Umbilical cord (tissue), 2 donors: Measurements from ENCODE around the gene SCUBE1. TPM values are rescaled to one million over a fixed set of nuclear protein-coding genes. Genes with fewer than 3 reads are reported as not detected.

Experiments
- DNase-seq: peaks from one replicate; pipeline ENCODE4 v3.0.0-alpha.2; 2015; ENCODE audit warnings: low spot score
- total RNA-seq: library from RNA; depleted of rRNA; stranded (reverse); fragments of >200 nt; gene quantifications from one replicate; pipeline ENCODE4 v1.2.3, GENCODE V29; 2014; ENCODE audit warnings: low replicate concordance; ENCODE audit not compliant: insufficient read depth

The SCUBE1 gene
- total RNA-seq, 1 donor from 2014 or later: 3.6 TPM

- DNase-seq: no peak
Observed at GRCh38 chr22:43260331-43261231, 82.6 kb downstream of the SCUBE1 start.

DNA sequence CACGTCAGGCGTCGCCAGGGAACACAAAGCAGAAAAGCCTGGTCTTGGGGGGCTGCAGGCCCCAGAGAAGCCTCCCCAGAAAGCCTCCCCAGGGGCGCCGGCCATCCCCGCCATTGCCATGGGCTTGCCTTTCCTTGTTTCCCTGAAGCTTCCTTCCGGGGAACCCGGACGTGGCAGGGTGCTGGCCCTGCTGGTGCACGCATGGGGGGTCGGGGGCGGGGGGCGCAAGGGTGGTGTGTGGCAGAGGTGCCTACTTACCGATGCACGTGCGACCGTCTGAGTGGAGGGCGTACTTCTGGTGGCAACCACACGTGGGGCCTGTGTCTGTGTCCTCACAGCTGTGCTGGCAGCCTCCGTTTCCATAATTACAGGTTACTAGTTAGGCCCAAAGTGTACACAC lies 85.2 kb downstream of the SCUBE1 start:
- no peak for DNase-seq

DNA sequence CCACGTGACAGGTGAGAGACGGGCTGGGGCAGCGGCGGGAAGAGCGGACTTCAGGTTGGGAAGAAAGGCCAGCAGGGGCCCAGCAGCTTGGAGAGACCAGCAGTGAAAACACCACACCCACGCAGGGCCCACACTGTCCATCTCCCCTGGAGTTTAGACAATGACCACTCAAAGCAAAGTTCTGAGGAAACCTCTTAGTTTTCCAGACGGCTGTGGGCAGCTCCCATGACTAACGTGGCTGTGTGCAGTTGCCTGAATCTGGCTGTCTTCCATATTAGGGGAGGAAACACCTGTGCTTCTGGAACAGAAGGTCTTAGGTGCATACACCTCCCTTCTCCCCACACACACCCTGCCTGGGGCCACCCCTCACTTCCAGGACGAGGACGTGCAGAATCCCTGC lies 85.6 kb downstream of the SCUBE1 start:
- no peak for DNase-seq

DNA sequence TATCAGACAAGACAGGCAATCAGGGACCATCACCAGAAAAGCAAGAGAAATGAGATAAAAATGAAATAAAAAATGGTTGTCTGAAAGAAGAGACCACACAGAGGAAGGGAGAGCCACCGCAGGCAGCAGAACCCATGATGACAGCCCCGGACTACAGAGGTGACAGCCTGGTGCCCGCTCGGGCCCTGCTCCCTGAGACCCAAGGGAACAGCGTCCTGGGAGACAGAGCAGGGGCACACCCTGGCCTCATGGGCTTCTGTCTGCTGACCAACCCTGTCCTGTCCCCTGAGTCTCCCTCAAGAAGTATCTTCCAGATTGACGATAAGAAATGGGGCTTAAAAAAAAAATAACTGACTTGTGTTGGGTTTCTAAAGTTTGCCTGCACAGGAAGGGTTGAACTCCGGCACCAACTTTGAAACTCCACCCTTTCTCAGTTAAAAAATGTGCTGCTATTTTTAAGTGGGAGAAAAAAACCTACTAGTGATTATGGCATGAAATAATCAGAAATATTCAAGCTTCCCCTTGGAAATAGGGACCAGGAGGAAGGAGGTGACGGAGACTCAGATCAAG lies 86.1 kb downstream of the SCUBE1 start:
- DNase-seq: no peak

GRCh38 chr22:43256569-43256968 lies 86.6 kb downstream of the SCUBE1 start:
- DNase-seq: no peak

DNA sequence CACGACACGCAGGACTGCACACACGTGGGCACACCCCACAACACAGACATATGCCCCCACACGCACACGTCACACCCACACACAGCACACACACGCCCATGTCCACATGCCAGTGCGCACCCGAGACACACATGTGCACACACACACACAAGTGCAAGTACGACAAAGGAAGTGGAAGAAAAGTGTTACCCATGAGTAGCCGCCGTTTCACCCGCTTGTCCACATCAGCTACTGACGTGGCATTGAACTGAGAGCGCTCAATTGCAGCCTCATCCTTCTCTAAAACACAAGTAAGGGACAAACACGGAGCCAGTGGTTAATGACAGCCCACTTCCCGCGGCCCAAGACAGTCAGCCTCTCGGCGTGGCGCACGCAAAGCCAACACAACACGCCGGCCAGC lies 87.9 kb downstream of the SCUBE1 start:
- no peak for DNase-seq

DNA sequence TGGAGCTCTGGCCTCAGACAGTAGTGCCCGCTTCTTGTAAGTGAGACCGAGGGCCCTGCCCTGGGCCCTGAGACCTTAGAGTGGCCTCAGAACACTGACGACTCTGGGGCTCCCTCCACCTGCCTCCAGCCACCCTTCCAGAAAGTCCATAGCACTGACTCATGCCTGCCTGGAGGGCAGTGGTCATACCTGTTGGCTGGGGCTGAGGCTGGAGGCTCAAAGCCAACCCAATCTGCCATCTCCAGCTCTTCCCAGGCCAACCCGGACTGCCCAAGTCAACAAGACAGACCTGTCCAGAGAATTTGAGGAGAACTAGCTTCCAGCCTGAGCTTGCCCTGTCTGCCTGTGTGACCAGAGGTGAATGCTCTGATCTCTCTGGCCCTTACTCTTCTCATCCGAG lies 89.3 kb downstream of the SCUBE1 start:
- no peak for DNase-seq

DNA sequence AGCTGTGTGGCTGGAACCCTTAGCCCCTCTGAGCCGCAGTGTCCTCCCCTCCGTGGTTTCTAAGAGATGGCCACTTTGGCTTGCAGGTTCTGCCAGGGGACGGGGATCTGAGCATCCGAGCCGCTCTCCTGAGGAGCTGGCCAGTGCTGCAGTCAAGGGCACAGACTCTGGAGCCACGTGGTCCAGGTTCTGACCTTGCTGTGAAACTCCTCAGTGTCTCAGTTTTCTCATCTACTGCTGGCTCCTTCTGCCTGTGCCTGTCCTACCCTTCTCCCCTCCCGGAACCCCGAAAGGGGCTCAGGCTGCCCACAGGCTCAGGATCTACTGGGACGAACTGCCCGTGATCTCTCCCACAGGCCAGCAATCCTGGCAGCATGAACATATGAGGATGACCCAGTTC lies 90.9 kb downstream of the SCUBE1 start:
- DNase-seq: no peak

- DNase-seq: no peak
Observed at GRCh38 chr22:43249789-43250471, 93.2 kb downstream of the SCUBE1 start.

- DNase-seq: no peak
Observed at GRCh38 chr22:43247546-43248260, 95.5 kb downstream of the SCUBE1 start.

GRCh38 chr22:43246188-43246587 lies 97.0 kb downstream of the SCUBE1 start:
- no peak for DNase-seq

DNA sequence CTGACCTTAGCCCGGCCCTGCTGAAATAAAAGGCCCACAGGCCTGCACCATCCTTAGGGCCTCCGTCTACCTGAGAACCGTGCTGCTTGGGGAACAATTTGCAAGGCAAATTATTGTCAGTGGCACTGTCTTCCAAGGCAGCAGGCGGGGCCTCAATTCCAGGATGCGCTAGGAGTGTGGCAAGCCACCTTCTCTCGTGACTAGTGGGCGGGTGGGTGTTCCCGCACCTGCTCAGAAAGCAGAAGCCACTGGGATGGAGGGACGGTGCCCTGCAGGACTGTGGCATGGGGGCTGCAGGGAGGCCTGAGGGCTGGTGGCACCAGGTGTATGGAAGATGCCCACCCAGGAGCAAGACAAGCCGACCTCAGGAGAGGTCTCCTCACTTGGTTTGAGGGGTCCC lies 97.5 kb downstream of the SCUBE1 start:
- DNase-seq: no peak

DNA sequence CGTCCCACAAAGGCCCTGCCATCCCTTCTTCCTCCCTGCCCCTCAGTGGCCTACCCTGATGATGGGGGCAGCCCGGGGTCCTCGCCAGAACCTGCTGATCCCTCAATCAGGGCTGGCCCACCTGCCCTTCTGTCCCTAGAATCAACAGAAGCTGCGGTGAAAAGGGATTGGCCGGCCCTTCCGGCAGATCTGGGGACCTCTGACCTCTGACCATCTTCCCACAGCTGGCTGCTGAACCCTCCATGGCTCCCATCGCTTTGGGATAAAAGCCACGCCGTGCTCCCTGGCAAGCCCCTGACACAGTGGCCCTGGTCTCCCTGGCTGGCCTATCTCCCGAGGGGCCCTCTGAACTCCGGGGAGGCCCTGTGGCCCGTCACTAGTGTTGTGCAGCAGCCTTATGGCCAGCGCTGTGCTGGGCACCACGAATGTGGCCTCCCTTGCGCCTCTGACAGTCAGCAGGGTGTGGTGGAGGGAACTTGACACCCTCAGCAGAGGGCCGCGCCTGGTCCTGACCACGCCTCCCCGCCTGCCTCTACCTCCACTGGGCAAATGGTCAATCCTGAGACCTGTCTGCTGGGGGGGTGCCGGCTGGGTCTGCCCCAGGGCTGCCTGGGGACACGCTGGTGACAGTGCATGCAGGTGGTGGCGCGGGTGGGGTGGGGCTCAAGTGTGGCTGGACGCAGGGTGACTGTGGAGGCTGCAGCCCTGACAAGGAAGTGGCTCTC lies 98.2 kb downstream of the SCUBE1 start:
- no peak for DNase-seq

- DNase-seq: no peak
Observed at GRCh38 chr22:43244402-43244801, 98.8 kb downstream of the SCUBE1 start.

DNA sequence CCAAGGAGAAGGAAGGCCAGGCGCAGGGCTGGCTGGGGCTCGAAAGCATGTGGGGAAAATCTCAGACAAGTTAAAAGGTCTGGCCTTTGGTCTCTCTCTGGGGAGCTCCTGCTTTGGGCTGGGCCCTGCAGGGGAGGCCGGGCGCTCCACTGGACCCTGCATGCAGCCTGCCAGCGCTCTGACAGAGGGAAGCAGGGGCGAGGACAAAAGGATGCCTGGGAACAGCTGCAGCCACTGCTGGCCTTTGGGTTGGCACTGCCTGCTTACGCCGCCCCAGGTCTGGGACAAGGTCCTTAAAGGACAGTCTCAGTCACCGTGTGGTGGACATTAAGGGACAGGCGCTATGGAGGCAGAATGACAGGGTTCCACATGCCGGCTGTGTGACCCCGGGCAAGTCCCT lies 99.8 kb downstream of the SCUBE1 start:
- no peak for DNase-seq

DNA sequence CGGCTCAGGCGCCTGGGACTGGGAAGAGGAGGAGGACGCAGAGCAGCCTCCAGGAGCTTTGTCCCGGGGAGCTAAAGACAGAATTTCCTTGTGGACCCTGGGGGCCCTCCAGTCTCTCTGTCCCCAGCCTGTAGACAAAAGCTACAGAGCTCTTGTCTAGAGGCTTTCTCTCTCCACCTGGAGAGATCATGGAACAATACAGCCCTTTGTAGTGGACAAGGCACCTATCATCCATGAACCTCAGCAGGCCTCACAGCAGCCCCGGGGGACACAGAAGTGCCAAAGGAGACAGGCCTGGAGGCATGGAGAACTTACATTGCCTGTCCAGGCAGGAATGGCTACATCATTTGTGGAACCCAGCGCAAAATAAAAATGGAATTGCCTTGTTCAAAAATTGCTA lies 100.5 kb downstream of the SCUBE1 start:
- no peak for DNase-seq

GRCh38 chr22:43241699-43242386 lies 101.3 kb downstream of the SCUBE1 start:
- no peak for DNase-seq

DNA sequence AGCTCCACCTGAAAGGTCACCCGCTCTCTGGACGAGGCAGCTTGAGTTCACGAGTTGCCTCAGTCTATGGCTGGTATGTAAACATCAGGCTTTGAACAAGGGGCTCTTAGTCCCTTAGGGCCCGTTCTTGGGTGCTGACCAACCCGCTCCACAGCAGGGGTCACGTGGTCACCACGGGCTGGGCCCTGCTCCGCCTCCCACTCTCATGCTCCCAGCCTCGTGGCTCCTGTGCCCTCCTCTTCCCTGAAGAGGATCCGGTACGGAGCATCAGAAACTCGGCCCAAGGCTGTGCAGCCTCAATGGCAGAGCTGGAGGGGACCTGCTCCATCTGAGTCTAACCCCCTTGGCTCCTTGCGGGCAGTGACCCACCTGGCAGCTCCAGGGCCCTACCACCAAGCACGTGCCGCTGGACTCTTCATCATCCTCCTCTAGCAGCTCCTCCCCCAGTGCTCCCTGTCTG lies 102.0 kb downstream of the SCUBE1 start:
- DNase-seq: no peak

DNA sequence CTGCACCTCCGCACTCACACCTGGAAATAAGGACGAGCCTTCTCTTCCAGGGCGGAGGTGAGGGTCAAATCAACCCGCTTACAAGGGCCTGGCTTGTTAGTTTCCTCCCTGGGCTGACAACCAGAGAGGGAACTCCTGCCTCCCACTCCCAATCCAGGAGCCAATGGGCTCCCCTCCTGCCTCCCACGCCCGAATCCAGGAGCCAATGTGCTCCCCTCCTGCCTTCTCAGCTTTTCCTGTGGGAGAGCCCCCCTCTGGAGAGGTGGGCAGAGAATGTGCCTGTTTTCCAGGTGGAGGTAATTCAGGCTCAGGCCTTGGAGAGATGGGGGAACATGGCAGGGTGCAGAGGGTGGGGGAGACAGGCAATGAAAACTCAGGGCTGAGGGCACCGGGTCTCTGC lies 102.6 kb downstream of the SCUBE1 start:
- no peak for DNase-seq

- no peak for DNase-seq
Observed at GRCh38 chr22:43239956-43240355, 103.2 kb downstream of the SCUBE1 start.
